Prostate gland (tissue), 2 donors: Measurements from ENCODE around the gene SPTAN1.

ENCODE experiments used
- POLR2A ChIP-seq: fragments of 450-650 bp; IDR thresholded peaks from one replicate; pipeline ENCODE4 v1.6.1; 2016; ENCODE audit warnings: antibody characterized with exemption, mild to moderate bottlenecking
- TF ChIP-seq, protein P1 (sequence below), 4 experiments: fragments of 200-600 bp in 2 of 4; fragments of 450-650 bp in 2 of 4; sonication (generic) in 2 of 4; IDR thresholded peaks; 1 replicate in 3 of 4; 2 replicates in 1 of 4; pipeline ENCODE4 v1.5.1; 2016 to 2019; ENCODE audit warnings: antibody characterized with exemption in 4 of 4, mild to moderate bottlenecking in 2 of 4, moderate library complexity in 2 of 4

DNA sequence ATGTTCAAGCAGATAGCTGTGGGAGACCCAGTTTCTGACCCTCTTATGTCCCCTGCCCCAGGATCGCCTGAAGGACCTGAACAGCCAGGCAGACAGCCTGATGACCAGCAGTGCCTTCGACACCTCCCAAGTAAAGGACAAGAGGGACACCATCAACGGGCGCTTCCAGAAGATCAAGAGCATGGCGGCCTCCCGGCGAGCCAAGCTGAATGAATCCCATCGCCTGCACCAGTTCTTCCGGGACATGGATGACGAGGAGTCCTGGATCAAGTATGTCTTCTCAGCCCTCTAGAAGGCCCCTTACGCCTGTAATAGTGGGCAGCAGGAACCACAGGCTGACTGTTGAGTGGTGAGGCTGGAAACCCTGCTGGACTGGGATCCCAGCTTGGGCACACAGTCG, 63.2 kb downstream of the SPTAN1 start:
- TF ChIP-seq, protein P1, sequence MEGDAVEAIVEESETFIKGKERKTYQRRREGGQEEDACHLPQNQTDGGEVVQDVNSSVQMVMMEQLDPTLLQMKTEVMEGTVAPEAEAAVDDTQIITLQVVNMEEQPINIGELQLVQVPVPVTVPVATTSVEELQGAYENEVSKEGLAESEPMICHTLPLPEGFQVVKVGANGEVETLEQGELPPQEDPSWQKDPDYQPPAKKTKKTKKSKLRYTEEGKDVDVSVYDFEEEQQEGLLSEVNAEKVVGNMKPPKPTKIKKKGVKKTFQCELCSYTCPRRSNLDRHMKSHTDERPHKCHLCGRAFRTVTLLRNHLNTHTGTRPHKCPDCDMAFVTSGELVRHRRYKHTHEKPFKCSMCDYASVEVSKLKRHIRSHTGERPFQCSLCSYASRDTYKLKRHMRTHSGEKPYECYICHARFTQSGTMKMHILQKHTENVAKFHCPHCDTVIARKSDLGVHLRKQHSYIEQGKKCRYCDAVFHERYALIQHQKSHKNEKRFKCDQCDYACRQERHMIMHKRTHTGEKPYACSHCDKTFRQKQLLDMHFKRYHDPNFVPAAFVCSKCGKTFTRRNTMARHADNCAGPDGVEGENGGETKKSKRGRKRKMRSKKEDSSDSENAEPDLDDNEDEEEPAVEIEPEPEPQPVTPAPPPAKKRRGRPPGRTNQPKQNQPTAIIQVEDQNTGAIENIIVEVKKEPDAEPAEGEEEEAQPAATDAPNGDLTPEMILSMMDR (IDR thresholded peaks at IDR 0.05) = no peak
- TF ChIP-seq POLR2A = no peak
